ENCODE results near the gene PTPN20.
"Not testable (repeated sequence)": the region's sequence is repeated elsewhere in the genome, so short reads cannot be mapped to it uniquely, and the experiment has no call there.

PTPN20 gene

GRCh38 chr10:46952540-46952939 lies 41.3 kb downstream of the PTPN20 start:
- DNase-seq (ENCODE audit: low spot score): not testable (repeated sequence)

GRCh38 chr10:46960742-46961141 lies 49.5 kb downstream of the PTPN20 start:
- DNase-seq (ENCODE audit: low spot score): not testable (repeated sequence)

- not testable (repeated sequence) for DNase-seq (ENCODE audit: low spot score)
These were observed 52.1 kb downstream of the PTPN20 start for GRCh38 chr10:46963356-46963755.

GRCh38 chr10:46967013-46967412 lies 55.8 kb downstream of the PTPN20 start:
- not testable (repeated sequence) for DNase-seq (ENCODE audit: low spot score)

GRCh38 chr10:46980223-46980622 lies 69.0 kb downstream of the PTPN20 start:
- DNase-seq (ENCODE audit: low spot score): not testable (repeated sequence)

- not testable (repeated sequence) for DNase-seq (ENCODE audit: low spot score)
These were observed 76.2 kb downstream of the PTPN20 start for GRCh38 chr10:46987233-46987924.

GRCh38 chr10:46992803-46993561 lies 81.8 kb downstream of the PTPN20 start:
- DNase-seq (ENCODE audit: low spot score): peak; percentile 65

- DNase-seq (ENCODE audit: low spot score): no peak
These were observed 84.0 kb downstream of the PTPN20 start for GRCh38 chr10:46995234-46995633.

- DNase-seq (ENCODE audit: low spot score): no peak
These were observed 87.0 kb downstream of the PTPN20 start for GRCh38 chr10:46998192-46998591.

- no peak for DNase-seq (ENCODE audit: low spot score)
These were observed 87.4 kb downstream of the PTPN20 start for GRCh38 chr10:46998595-46998994.

- DNase-seq (ENCODE audit: low spot score): no peak
These were observed 88.0 kb downstream of the PTPN20 start for GRCh38 chr10:46999217-46999616.

GRCh38 chr10:47008769-47009168 lies 97.5 kb downstream of the PTPN20 start:
- peak; percentile 59 for DNase-seq (ENCODE audit: low spot score)

- peak; percentile 4 for DNase-seq (ENCODE audit: low spot score)
These were observed 98.1 kb downstream of the PTPN20 start for GRCh38 chr10:47009215-47009838.

GRCh38 chr10:47010036-47010435 lies 98.8 kb downstream of the PTPN20 start:
- no peak for DNase-seq (ENCODE audit: low spot score)

- DNase-seq (ENCODE audit: low spot score): peak; percentile 4
These were observed 101.0 kb downstream of the PTPN20 start for GRCh38 chr10:47012214-47012613.

- peak; percentile 59 for DNase-seq (ENCODE audit: low spot score)
These were observed 102.4 kb downstream of the PTPN20 start for GRCh38 chr10:47013507-47014154.

- DNase-seq (ENCODE audit: low spot score): no peak
These were observed 104.2 kb downstream of the PTPN20 start for GRCh38 chr10:47015404-47015803.

GRCh38 chr10:47016564-47016963 lies 105.3 kb downstream of the PTPN20 start:
- DNase-seq (ENCODE audit: low spot score): no peak

- DNase-seq (ENCODE audit: low spot score): no peak
These were observed 107.0 kb downstream of the PTPN20 start for GRCh38 chr10:47018026-47018735.

- no peak for DNase-seq (ENCODE audit: low spot score)
These were observed 108.2 kb downstream of the PTPN20 start for GRCh38 chr10:47019155-47020145.

Measured in AG20443 (cell line).